HG02840 (cell line): Measurements from ENCODE around the gene LOC101059915.
"Not testable (repeated sequence)": the region's sequence is repeated elsewhere in the genome, so short reads cannot be mapped to it uniquely, and the experiment has no call there.

ENCODE experiments used
- ATAC-seq: cut with Tn5 transposase; IDR thresholded peaks from one replicate; pipeline ENCODE4 v1.9.1; 2021; ENCODE audit warnings: mild to moderate bottlenecking, moderate library complexity, moderate number of reproducible peaks; ENCODE audit not compliant: unreplicated experiment, low FRiP score

LOC101059915 gene

GRCh38 chrX:71671043-71671780 lies 3.9 kb downstream of the LOC101059915 start:
- no peak for ATAC-seq

- ATAC-seq: no peak
Observed at GRCh38 chrX:71671938-71672337, 4.6 kb downstream of the LOC101059915 start.

DNA sequence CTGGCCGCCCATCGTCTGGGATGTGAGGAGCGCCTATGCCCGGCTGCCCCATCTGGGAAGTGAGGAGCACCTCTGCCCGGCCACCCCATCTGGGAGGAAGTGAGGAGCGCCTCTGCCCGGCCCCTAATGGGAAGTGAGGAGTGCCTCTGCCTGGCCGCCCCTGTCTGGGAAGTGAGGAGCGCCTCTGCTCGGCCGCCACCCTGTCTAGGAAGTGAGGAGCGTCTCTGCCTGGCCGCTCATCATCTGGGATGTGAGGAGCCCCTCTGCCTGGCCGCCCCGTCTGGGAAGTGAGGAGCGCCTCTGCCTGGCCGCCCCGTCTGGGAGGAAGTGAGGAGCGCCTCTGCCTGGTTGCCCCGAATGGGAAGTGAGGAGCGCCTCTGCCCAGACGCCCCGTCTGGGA lies 8.3 kb downstream of the LOC101059915 start:
- not testable (repeated sequence) for ATAC-seq

GRCh38 chrX:71676068-71676795 lies 8.9 kb downstream of the LOC101059915 start:
- not testable (repeated sequence) for ATAC-seq

- ATAC-seq: not testable (repeated sequence)
Observed at GRCh38 chrX:71677195-71677594, 9.8 kb downstream of the LOC101059915 start.

GRCh38 chrX:71679575-71680207 lies 12.3 kb downstream of the LOC101059915 start:
- no peak for ATAC-seq

- not testable (repeated sequence) for ATAC-seq
Observed at GRCh38 chrX:71696641-71697465, 29.5 kb downstream of the LOC101059915 start.

DNA sequence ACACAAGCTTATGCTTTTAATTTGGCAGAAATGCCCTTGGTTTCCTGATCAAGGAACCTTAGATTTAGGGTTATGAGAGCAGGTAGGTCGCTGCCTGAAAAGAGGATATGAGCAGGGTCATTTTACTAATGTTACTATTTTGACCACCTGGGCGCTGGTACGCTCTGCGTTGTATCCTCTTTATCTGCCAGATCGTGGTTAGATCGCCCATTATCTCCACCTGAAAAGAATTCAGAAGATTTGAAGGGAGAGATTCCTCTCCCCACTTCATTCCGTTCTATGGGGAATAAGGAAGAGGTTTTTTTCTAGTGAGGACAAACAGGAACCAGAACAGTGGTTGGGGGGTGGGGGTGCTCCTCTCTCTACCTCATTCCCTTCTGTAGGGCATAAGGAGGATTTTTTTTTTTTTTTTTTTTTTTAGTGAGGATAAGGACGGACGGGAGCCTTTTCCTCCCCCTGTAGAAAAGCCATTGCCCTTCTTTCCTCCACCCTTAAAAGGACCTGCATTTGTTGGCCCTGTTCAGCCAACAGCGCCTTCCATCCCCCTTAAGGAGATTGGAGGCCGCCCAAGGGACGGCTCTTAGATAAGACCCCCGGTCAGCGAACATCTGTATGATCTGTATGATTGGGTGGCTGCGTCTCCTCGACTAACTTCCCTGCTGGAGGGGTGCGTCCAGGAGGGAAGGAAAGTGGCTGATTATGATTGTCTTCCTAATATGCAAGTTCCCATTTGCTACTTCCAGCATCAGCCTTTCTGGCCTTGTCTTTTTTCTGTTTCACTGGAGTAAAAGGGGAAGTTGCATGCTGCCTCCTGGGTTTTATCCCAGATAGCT lies 30.3 kb downstream of the LOC101059915 start:
- ATAC-seq: not testable (repeated sequence)

GRCh38 chrX:71698299-71699022 lies 31.1 kb downstream of the LOC101059915 start:
- ATAC-seq: not testable (repeated sequence)

- not testable (repeated sequence) for ATAC-seq
Observed at GRCh38 chrX:71699023-71699344, 31.6 kb downstream of the LOC101059915 start.

- not testable (repeated sequence) for ATAC-seq
Observed at GRCh38 chrX:71702853-71703252, 35.5 kb downstream of the LOC101059915 start.

DNA sequence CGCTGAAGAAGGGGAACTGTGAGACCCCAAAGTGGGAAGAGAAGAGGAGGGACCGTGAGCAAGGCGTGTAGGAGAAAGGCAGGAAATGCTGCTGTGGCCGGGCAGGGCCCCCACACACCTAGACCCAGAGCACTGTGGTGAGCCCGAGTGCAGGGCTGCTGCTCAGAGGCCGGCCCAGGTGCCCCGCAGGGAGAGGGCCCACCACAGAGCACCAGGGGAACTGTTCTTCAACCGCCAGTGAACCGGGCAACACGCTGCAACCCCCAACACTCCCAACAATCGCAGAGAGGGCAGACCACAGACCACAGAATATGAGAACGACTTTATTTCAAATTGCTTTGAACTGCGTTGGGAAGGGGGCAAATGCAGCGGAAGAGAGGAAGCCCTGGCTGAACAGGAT lies 46.7 kb downstream of the LOC101059915 start:
- ATAC-seq: not testable (repeated sequence)

- ATAC-seq: not testable (repeated sequence)
Observed at GRCh38 chrX:71715551-71715950, 48.2 kb downstream of the LOC101059915 start.

GRCh38 chrX:71716323-71716722 lies 49.0 kb downstream of the LOC101059915 start:
- not testable (repeated sequence) for ATAC-seq

- ATAC-seq: not testable (repeated sequence)
Observed at GRCh38 chrX:71718185-71718584, 50.8 kb downstream of the LOC101059915 start, which contains the start of gene CXorf49. TSS of gene CXorf49 (minus strand) at chrX:71718285. CDS start at chrX:71718151, 134 bp downstream.

- not testable (repeated sequence) for ATAC-seq
Observed at GRCh38 chrX:71719195-71719594, 51.8 kb downstream of the LOC101059915 start.

DNA sequence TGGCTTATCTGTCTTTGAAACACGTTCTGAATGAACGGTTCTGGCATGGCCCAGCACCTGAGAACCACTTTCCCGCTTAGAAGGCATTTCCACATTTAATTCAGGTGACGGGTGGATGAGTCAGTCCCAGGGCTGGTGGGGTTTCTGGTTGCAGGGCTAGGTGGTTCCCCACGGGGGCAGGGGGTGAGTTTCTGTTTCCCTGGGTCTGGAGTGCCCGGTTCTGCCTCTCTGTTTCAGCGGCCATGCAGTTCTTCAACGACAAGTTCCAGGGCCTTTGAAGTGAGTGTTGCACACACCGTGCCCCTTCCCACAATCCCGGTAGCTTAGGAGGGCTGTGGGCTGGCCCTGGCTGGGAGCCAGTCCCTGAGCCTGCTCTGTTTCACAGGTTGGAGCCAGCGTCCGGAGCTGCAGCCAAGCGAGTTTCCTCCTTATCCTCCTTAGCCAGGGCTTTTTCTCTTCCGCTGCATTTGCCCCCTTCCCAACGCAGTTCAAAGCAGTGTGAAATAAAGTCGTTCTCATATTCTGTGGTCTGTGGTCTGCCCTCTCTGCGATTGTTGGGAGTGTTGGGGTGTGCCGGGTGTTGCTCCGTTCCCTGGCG lies 53.0 kb downstream of the LOC101059915 start:
- not testable (repeated sequence) for ATAC-seq
